Measurements from ENCODE around the gene CPEB3. TPM values are rescaled to one million over a fixed set of nuclear protein-coding genes. Genes with fewer than 3 reads are reported as not detected.

The CPEB3 gene
- total RNA-seq, 1 donor from 2014 or later = 2.4 TPM

GRCh38 chr10:92203919-92204623 is 86.8 kb downstream of the CPEB3 start:
- H3K36me3 ChIP-seq (ENCODE audit: control insufficient read depth, insufficient read depth, low read length) = peaks cover 1% of the 10 kb centered on the region
- TF ChIP-seq CTCF (IDR thresholded peaks at IDR 0.05; ENCODE audit: insufficient read depth, low read length, severe bottlenecking) = no peak
- H3K27me3 ChIP-seq (ENCODE audit: control insufficient read depth, insufficient read depth, low read length) = no peaks in the 10 kb centered on the region
- no peak overlapping the region for H3K4me3 ChIP-seq (ENCODE audit: low read depth, low read length)
- FAIRE-seq (no peak), DNase-seq (ENCODE audit: low read depth) (no peak)

GRCh38 chr10:92202536-92202935 is 88.3 kb downstream of the CPEB3 start:
- FAIRE-seq (no peak), DNase-seq (ENCODE audit: low read depth) (no peak)
- no peak for TF ChIP-seq CTCF (IDR thresholded peaks at IDR 0.05; ENCODE audit: insufficient read depth, low read length, severe bottlenecking)
- H3K36me3 ChIP-seq (ENCODE audit: control insufficient read depth, insufficient read depth, low read length) = peaks cover 1% of the 10 kb centered on the region
- no peak overlapping the region for H3K4me3 ChIP-seq (ENCODE audit: low read depth, low read length)
- no peaks in the 10 kb centered on the region for H3K27me3 ChIP-seq (ENCODE audit: control insufficient read depth, insufficient read depth, low read length)

- DNase-seq (ENCODE audit: low read depth) (peak; percentile 95), FAIRE-seq (no peak)
- Histone ChIP-seq H3K4me3 (ENCODE audit: low read depth, low read length) (no peak overlapping the region), H3K27me3 (ENCODE audit: control insufficient read depth, insufficient read depth, low read length) (no peaks in the 10 kb centered on the region), H3K36me3 (ENCODE audit: control insufficient read depth, insufficient read depth, low read length) (peaks cover 1% of the 10 kb centered on the region)
- no peak for TF ChIP-seq CTCF (IDR thresholded peaks at IDR 0.05; ENCODE audit: insufficient read depth, low read length, severe bottlenecking)
Measured at GRCh38 chr10:92200564-92200963, 90.3 kb downstream of the CPEB3 start.

- TF ChIP-seq CTCF (IDR thresholded peaks at IDR 0.05; ENCODE audit: insufficient read depth, low read length, severe bottlenecking) = no peak
- FAIRE-seq (no peak), DNase-seq (ENCODE audit: low read depth) (no peak)
- Histone ChIP-seq H3K27me3 (ENCODE audit: control insufficient read depth, insufficient read depth, low read length) (no peaks in the 10 kb centered on the region), H3K36me3 (ENCODE audit: control insufficient read depth, insufficient read depth, low read length) (no peaks in the 10 kb centered on the region), H3K4me3 (ENCODE audit: low read depth, low read length) (no peak overlapping the region)
Measured at GRCh38 chr10:92187101-92187500, 103.8 kb downstream of the CPEB3 start.

GRCh38 chr10:92184977-92185376 is 105.9 kb downstream of the CPEB3 start:
- FAIRE-seq (no peak), DNase-seq (ENCODE audit: low read depth) (no peak)
- Histone ChIP-seq H3K4me3 (ENCODE audit: low read depth, low read length) (no peak overlapping the region), H3K27me3 (ENCODE audit: control insufficient read depth, insufficient read depth, low read length) (no peaks in the 10 kb centered on the region), H3K36me3 (ENCODE audit: control insufficient read depth, insufficient read depth, low read length) (no peaks in the 10 kb centered on the region)
- TF ChIP-seq CTCF (IDR thresholded peaks at IDR 0.05; ENCODE audit: insufficient read depth, low read length, severe bottlenecking) = no peak

GRCh38 chr10:92183199-92183598 is 107.7 kb downstream of the CPEB3 start:
- DNase-seq (ENCODE audit: low read depth) (no peak), FAIRE-seq (no peak)
- Histone ChIP-seq H3K27me3 (ENCODE audit: control insufficient read depth, insufficient read depth, low read length) (no peaks in the 10 kb centered on the region), H3K36me3 (ENCODE audit: control insufficient read depth, insufficient read depth, low read length) (no peaks in the 10 kb centered on the region), H3K4me3 (ENCODE audit: low read depth, low read length) (no peak overlapping the region)
- no peak for TF ChIP-seq CTCF (IDR thresholded peaks at IDR 0.05; ENCODE audit: insufficient read depth, low read length, severe bottlenecking)

All from bronchial epithelial cell (primary cell).